ENCODE measurements around the gene RNF220. TPM values are rescaled to one million over a fixed set of nuclear protein-coding genes. Genes with fewer than 3 reads are reported as not detected.

The RNF220 gene
- total and polyA plus RNA-seq, 9 of the 15 experiments (the other 6 are each of a cell fraction or from before 2014, with no cell fraction given) = 5.1 to 117 (median 66.9) TPM

GRCh38 chr1:44631647-44632539 is 226.8 kb downstream of the RNF220 start (continued):
- TF ChIP-seq, protein P1, sequence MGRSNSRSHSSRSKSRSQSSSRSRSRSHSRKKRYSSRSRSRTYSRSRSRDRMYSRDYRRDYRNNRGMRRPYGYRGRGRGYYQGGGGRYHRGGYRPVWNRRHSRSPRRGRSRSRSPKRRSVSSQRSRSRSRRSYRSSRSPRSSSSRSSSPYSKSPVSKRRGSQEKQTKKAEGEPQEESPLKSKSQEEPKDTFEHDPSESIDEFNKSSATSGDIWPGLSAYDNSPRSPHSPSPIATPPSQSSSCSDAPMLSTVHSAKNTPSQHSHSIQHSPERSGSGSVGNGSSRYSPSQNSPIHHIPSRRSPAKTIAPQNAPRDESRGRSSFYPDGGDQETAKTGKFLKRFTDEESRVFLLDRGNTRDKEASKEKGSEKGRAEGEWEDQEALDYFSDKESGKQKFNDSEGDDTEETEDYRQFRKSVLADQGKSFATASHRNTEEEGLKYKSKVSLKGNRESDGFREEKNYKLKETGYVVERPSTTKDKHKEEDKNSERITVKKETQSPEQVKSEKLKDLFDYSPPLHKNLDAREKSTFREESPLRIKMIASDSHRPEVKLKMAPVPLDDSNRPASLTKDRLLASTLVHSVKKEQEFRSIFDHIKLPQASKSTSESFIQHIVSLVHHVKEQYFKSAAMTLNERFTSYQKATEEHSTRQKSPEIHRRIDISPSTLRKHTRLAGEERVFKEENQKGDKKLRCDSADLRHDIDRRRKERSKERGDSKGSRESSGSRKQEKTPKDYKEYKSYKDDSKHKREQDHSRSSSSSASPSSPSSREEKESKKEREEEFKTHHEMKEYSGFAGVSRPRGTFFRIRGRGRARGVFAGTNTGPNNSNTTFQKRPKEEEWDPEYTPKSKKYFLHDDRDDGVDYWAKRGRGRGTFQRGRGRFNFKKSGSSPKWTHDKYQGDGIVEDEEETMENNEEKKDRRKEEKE (IDR thresholded peaks at IDR 0.05; ENCODE audit: borderline replicate concordance in 1 of 2, control insufficient read depth in 1 of 2, low read depth in 2 of 2, low read length in 1 of 2) = 0 out of 4 replicates have a peak, but pooled peaks of 1 of the 2 experiments have one; percentile 39
- TF ChIP-seq EZH2 (IDR thresholded peaks at IDR 0.05; ENCODE audit: borderline replicate concordance, low read depth, low read length) (no peak), SP1 (CRISPR knock-in tag; IDR thresholded peaks at IDR 0.05) (no peak; the same call in 1 of the 2 replicates), MEF2D (tag; conservative IDR thresholded peaks at IDR 0.05; ENCODE audit: low read depth) (0 out of 2 replicates have a peak, but pooled peaks have one; percentile 28), SRF (CRISPR knock-in tag; IDR thresholded peaks at IDR 0.05) (peak; percentile 36 to 59; a peak in 2 of 4 replicates), NFATC3 (IDR thresholded peaks at IDR 0.05) (no peak), OTX1 (CRISPR knock-in tag; IDR thresholded peaks at IDR 0.05) (peak; percentile 93), KHSRP (IDR thresholded peaks at IDR 0.05) (no peak), ELF2 (CRISPR knock-in tag; IDR thresholded peaks at IDR 0.05) (peak; percentile 84), STAT5A (IDR thresholded peaks at IDR 0.05; ENCODE audit: borderline replicate concordance, low read length) (no peak; the same call in 1 of the 2 replicates), TEAD2 (tag; IDR thresholded peaks at IDR 0.05) (no peak), PTBP1 (IDR thresholded peaks at IDR 0.05; ENCODE audit: low read depth, low read length) (no peak), GATA2 (CRISPR knock-in tag; IDR thresholded peaks at IDR 0.05) (peak; percentile 77)
- TF ChIP-seq, protein P2, sequence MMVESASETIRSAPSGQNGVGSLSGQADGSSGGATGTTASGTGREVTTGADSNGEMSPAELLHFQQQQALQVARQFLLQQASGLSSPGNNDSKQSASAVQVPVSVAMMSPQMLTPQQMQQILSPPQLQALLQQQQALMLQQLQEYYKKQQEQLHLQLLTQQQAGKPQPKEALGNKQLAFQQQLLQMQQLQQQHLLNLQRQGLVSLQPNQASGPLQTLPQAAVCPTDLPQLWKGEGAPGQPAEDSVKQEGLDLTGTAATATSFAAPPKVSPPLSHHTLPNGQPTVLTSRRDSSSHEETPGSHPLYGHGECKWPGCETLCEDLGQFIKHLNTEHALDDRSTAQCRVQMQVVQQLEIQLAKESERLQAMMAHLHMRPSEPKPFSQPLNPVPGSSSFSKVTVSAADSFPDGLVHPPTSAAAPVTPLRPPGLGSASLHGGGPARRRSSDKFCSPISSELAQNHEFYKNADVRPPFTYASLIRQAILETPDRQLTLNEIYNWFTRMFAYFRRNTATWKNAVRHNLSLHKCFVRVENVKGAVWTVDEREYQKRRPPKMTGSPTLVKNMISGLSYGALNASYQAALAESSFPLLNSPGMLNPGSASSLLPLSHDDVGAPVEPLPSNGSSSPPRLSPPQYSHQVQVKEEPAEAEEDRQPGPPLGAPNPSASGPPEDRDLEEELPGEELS (CRISPR knock-in tag; IDR thresholded peaks at IDR 0.05; ENCODE audit: borderline replicate concordance) = no peak; the same call in 1 of the 2 replicates
- TF ChIP-seq, protein P3, sequence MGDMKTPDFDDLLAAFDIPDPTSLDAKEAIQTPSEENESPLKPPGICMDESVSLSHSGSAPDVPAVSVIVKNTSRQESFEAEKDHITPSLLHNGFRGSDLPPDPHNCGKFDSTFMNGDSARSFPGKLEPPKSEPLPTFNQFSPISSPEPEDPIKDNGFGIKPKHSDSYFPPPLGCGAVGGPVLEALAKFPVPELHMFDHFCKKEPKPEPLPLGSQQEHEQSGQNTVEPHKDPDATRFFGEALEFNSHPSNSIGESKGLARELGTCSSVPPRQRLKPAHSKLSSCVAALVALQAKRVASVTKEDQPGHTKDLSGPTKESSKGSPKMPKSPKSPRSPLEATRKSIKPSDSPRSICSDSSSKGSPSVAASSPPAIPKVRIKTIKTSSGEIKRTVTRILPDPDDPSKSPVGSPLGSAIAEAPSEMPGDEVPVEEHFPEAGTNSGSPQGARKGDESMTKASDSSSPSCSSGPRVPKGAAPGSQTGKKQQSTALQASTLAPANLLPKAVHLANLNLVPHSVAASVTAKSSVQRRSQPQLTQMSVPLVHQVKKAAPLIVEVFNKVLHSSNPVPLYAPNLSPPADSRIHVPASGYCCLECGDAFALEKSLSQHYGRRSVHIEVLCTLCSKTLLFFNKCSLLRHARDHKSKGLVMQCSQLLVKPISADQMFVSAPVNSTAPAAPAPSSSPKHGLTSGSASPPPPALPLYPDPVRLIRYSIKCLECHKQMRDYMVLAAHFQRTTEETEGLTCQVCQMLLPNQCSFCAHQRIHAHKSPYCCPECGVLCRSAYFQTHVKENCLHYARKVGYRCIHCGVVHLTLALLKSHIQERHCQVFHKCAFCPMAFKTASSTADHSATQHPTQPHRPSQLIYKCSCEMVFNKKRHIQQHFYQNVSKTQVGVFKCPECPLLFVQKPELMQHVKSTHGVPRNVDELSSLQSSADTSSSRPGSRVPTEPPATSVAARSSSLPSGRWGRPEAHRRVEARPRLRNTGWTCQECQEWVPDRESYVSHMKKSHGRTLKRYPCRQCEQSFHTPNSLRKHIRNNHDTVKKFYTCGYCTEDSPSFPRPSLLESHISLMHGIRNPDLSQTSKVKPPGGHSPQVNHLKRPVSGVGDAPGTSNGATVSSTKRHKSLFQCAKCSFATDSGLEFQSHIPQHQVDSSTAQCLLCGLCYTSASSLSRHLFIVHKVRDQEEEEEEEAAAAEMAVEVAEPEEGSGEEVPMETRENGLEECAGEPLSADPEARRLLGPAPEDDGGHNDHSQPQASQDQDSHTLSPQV (IDR thresholded peaks at IDR 0.05) = peak; percentile 87
- TF ChIP-seq, protein P4, sequence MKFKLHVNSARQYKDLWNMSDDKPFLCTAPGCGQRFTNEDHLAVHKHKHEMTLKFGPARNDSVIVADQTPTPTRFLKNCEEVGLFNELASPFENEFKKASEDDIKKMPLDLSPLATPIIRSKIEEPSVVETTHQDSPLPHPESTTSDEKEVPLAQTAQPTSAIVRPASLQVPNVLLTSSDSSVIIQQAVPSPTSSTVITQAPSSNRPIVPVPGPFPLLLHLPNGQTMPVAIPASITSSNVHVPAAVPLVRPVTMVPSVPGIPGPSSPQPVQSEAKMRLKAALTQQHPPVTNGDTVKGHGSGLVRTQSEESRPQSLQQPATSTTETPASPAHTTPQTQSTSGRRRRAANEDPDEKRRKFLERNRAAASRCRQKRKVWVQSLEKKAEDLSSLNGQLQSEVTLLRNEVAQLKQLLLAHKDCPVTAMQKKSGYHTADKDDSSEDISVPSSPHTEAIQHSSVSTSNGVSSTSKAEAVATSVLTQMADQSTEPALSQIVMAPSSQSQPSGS (CRISPR knock-in tag; IDR thresholded peaks at IDR 0.05) = no peak

Measured in K562 (cell line).